Erythroblast (primary cell): Measurements from ENCODE around the gene TEAD2.

Experiments
- DNase-seq, 2 experiments: peaks; one replicate each; lab custom pipeline; 2025; lab: John Stamatoyannopoulos, UW
- GATA1 ChIP-seq: IDR thresholded peaks from 2 replicates; pipeline ENCODE4 v1.6.1; 2011; ENCODE audit warnings: low read depth, mild to moderate bottlenecking, control low read depth, low read length, moderate library complexity
- POLR2A ChIP-seq: IDR thresholded peaks from 2 replicates; pipeline ENCODE4 v1.6.1; 2011; ENCODE audit warnings: mild to moderate bottlenecking, low read length

TEAD2 gene

GRCh38 chr19:49393881-49394280 lies 31.7 kb upstream of the TEAD2 start:
- DNase-seq, result no peak
- TF ChIP-seq POLR2A (no peak), GATA1 (no peak)

- DNase-seq, result peak in 1 of 2 experiments; percentile 82
Observed at GRCh38 chr19:49391581-49392399, 29.6 kb upstream of the TEAD2 start.

GRCh38 chr19:49390929-49391359 lies 28.7 kb upstream of the TEAD2 start:
- DNase-seq, result peak in 1 of 2 experiments; percentile 18
- TF ChIP-seq GATA1 (no peak), POLR2A (no peak)

More at GRCh38 chr19:49391581-49392399, 29.6 kb upstream of the TEAD2 start:
- no peak for TF ChIP-seq POLR2A
- no peak for TF ChIP-seq GATA1

GRCh38 chr19:49390131-49390928 lies 28.1 kb upstream of the TEAD2 start:
- DNase-seq, result no peak
- TF ChIP-seq POLR2A (no peak), GATA1 (no peak)

- no peak for DNase-seq
- TF ChIP-seq POLR2A (no peak), GATA1 (no peak)
Observed at GRCh38 chr19:49389406-49389805, 27.2 kb upstream of the TEAD2 start.

GRCh38 chr19:49387936-49388372 lies 25.7 kb upstream of the TEAD2 start, which contains the start of gene KASH5:
Gene KASH5 (plus strand): TSS chr19:49388249. CDS start chr19:49390884, 2,635 bp downstream.
- TF ChIP-seq GATA1 (no peak), POLR2A (no peak)
- DNase-seq, result peak in 1 of 2 experiments; percentile 59

GRCh38 chr19:49383599-49383998 lies 21.4 kb upstream of the TEAD2 start:
- TF ChIP-seq GATA1 (no peak), POLR2A (no peak)

GRCh38 chr19:49382639-49383038 lies 20.4 kb upstream of the TEAD2 start:
- TF ChIP-seq POLR2A, result no peak
- no peak for TF ChIP-seq GATA1
- DNase-seq, result no peak

More at GRCh38 chr19:49383599-49383998, 21.4 kb upstream of the TEAD2 start:
- no peak for DNase-seq

GRCh38 chr19:49380391-49380790 lies 18.2 kb upstream of the TEAD2 start:
- DNase-seq, result no peak
- no peak for TF ChIP-seq GATA1
- TF ChIP-seq POLR2A, result no peak

- DNase-seq, result no peak
- no peak for TF ChIP-seq POLR2A
- no peak for TF ChIP-seq GATA1
Observed at GRCh38 chr19:49378512-49378911, 16.3 kb upstream of the TEAD2 start.

- no peak for DNase-seq
Observed at GRCh38 chr19:49374665-49375434, 12.6 kb upstream of the TEAD2 start.

GRCh38 chr19:49373174-49373573 lies 11.0 kb upstream of the TEAD2 start:
- DNase-seq, result peak in 1 of 2 experiments; percentile 10

More at GRCh38 chr19:49374665-49375434, 12.6 kb upstream of the TEAD2 start:
- TF ChIP-seq GATA1 (no peak), POLR2A (no peak)

- TF ChIP-seq GATA1, result no peak
- no peak for TF ChIP-seq POLR2A
- no peak for DNase-seq
Observed at GRCh38 chr19:49371184-49371583, 9.0 kb upstream of the TEAD2 start.
